Measurements from ENCODE around the gene FOXD4. TPM values are rescaled to one million over a fixed set of nuclear protein-coding genes. Genes with fewer than 3 reads are reported as not detected.
"Not testable (repeated sequence)": the region's sequence is repeated elsewhere in the genome, so short reads cannot be mapped to it uniquely, and the experiment has no call there.

The FOXD4 gene
- total RNA-seq (2021) (0.39 TPM in 1 of 2 replicates, not detected in the other), Bru-seq, nascent RNA (percentile 27 among the genes with signal in this experiment), BruChase-seq, experiment 1, labeled RNA remaining after a 2-hour chase (percentile 16 among the genes with signal in this experiment), BruChase-seq, experiment 2, labeled RNA remaining after a 6-hour chase (not detected)
- long read RNA-seq = 0 reads

- H3K4me1 ChIP-seq (ENCODE audit: insufficient read depth, low read length, poor library complexity, severe bottlenecking); H3K9me3 ChIP-seq (ENCODE audit: low read depth, low read length, poor library complexity, severe bottlenecking); H3K36me3 ChIP-seq (ENCODE audit: insufficient read depth, low read length, poor library complexity, severe bottlenecking); BruUV-seq (replicated peaks); DNase-seq (ENCODE audit: low spot score); POLR2A ChIA-PET (ENCODE audit: low non-redundant PET); H3K4me3 ChIP-seq (ENCODE audit: low read depth, low read length, poor library complexity, severe bottlenecking); CTCF ChIA-PET; H3K27ac ChIP-seq (ENCODE audit: low read depth, low read length, poor library complexity, severe bottlenecking); intact Hi-C loops (cut with micrococcal nuclease; ENCODE audit: unreplicated experiment): not testable (repeated sequence)
- peaks cover 35% of the 10 kb centered on the region for H3K27me3 ChIP-seq (replicated peaks; ENCODE audit: insufficient read depth, low read depth, low read length, poor library complexity)
Observed at GRCh38 chr9:117995-118467, at the start of gene FOXD4. Gene FOXD4 (minus strand): TSS chr9:118417. CDS start chr9:118119, 298 bp downstream.

DNA sequence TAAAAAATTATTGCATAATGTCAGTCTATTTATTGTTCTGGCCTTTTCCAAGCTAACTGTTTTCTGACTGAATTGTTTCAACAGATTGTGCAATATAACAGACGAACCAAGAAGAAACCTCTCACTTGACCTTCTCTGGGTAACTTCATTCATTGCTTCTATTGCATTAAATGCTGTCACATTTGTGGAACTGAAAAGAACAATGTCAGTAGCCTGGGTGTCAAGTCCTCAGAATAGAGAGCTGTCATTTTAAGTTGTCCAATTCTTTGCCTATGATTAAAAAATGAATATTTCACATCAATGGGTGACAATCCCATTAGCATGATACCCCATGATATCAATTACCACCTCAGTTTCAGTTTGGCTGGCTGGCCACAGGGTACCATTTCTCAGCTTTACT is 41.7 kb upstream of the FOXD4 start:
- H3K27ac ChIP-seq (ENCODE audit: low read depth, low read length, poor library complexity, severe bottlenecking); intact Hi-C loops (cut with micrococcal nuclease; ENCODE audit: unreplicated experiment); CTCF ChIA-PET: not testable (repeated sequence)

GRCh38 chr9:151173-151572 is 33.0 kb upstream of the FOXD4 start:
- intact Hi-C loops (cut with micrococcal nuclease; ENCODE audit: unreplicated experiment); H3K27me3 ChIP-seq (replicated peaks; ENCODE audit: insufficient read depth, low read depth, low read length, poor library complexity); BruUV-seq (replicated peaks); H3K4me1 ChIP-seq (ENCODE audit: insufficient read depth, low read length, poor library complexity, severe bottlenecking); CTCF ChIA-PET; H3K4me3 ChIP-seq (ENCODE audit: low read depth, low read length, poor library complexity, severe bottlenecking); DNase-seq (ENCODE audit: low spot score); POLR2A ChIA-PET (ENCODE audit: low non-redundant PET); H3K36me3 ChIP-seq (ENCODE audit: insufficient read depth, low read length, poor library complexity, severe bottlenecking); H3K9me3 ChIP-seq (ENCODE audit: low read depth, low read length, poor library complexity, severe bottlenecking); H3K27ac ChIP-seq (ENCODE audit: low read depth, low read length, poor library complexity, severe bottlenecking): not testable (repeated sequence)

More for the DNA sequence above, 41.7 kb upstream of the FOXD4 start:
- H3K9me3 ChIP-seq (ENCODE audit: low read depth, low read length, poor library complexity, severe bottlenecking); H3K4me1 ChIP-seq (ENCODE audit: insufficient read depth, low read length, poor library complexity, severe bottlenecking); H3K27me3 ChIP-seq (replicated peaks; ENCODE audit: insufficient read depth, low read depth, low read length, poor library complexity); POLR2A ChIA-PET (ENCODE audit: low non-redundant PET); BruUV-seq (replicated peaks); DNase-seq (ENCODE audit: low spot score); H3K4me3 ChIP-seq (ENCODE audit: low read depth, low read length, poor library complexity, severe bottlenecking); H3K36me3 ChIP-seq (ENCODE audit: insufficient read depth, low read length, poor library complexity, severe bottlenecking): not testable (repeated sequence)

- H3K27me3 ChIP-seq (replicated peaks; ENCODE audit: insufficient read depth, low read depth, low read length, poor library complexity); H3K4me3 ChIP-seq (ENCODE audit: low read depth, low read length, poor library complexity, severe bottlenecking); H3K4me1 ChIP-seq (ENCODE audit: insufficient read depth, low read length, poor library complexity, severe bottlenecking); POLR2A ChIA-PET (ENCODE audit: low non-redundant PET); intact Hi-C loops (cut with micrococcal nuclease; ENCODE audit: unreplicated experiment); H3K27ac ChIP-seq (ENCODE audit: low read depth, low read length, poor library complexity, severe bottlenecking); BruUV-seq (replicated peaks); H3K36me3 ChIP-seq (ENCODE audit: insufficient read depth, low read length, poor library complexity, severe bottlenecking); CTCF ChIA-PET; H3K9me3 ChIP-seq (ENCODE audit: low read depth, low read length, poor library complexity, severe bottlenecking); DNase-seq (ENCODE audit: low spot score): not testable (repeated sequence)
Observed at GRCh38 chr9:139880-140279, 21.7 kb upstream of the FOXD4 start.

DNA sequence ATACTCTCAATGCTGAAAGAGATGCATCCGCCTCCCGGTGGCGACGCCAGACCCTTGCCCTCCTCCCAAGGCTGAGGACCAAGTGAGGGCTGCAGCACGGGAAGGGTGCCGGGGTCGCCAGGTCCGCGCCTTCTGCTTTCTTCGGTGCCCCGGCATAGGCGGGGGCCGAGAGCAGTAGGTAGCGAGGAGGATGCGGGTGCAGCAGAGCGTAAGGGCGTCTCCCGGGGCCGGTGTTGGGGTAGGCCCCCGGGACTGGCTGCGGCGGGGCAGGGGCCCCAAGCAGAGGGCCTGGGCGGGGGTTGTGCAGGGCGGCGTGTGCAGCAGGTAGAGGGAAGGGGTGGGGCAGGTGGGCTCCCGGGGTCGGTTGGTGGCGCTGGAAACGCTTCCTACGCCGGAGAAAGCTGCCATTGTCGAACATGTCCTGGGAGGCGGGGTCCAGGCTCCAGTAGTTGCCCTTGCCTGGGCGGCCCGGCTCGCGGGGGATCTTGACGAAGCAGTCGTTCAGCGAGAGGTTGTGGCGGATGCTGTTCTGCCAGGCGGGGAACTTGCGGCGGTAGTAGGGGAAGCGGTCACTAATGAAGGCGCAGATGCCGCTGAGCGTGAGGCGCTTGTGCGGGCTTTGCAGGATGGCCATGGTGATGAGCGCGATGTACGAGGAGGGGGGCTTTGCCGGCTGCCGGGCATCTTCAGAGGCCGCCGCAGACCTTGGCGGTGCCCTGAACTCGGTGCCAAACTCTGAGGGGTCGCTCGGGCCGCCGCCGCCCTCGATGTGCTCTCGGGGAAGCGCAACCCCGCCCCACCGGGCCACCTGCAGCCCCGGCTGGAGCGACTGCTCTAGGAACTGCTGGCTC is 848 bp downstream of the FOXD4 start:
- BruUV-seq (replicated peaks); H3K27ac ChIP-seq (ENCODE audit: low read depth, low read length, poor library complexity, severe bottlenecking); DNase-seq (ENCODE audit: low spot score); H3K9me3 ChIP-seq (ENCODE audit: low read depth, low read length, poor library complexity, severe bottlenecking); POLR2A ChIA-PET (ENCODE audit: low non-redundant PET); CTCF ChIA-PET; H3K4me3 ChIP-seq (ENCODE audit: low read depth, low read length, poor library complexity, severe bottlenecking); H3K36me3 ChIP-seq (ENCODE audit: insufficient read depth, low read length, poor library complexity, severe bottlenecking); intact Hi-C loops (cut with micrococcal nuclease; ENCODE audit: unreplicated experiment); H3K4me1 ChIP-seq (ENCODE audit: insufficient read depth, low read length, poor library complexity, severe bottlenecking): not testable (repeated sequence)
- H3K27me3 ChIP-seq (replicated peaks; ENCODE audit: insufficient read depth, low read depth, low read length, poor library complexity) = peaks cover 41% of the 10 kb centered on the region
